Vagina (tissue), 2 donors: ENCODE data around the gene B4GALT5. TPM values are rescaled to one million over a fixed set of nuclear protein-coding genes. Genes with fewer than 3 reads are reported as not detected.

Experiments
- DNase-seq, 2 donors: peaks; one replicate each; pipeline ENCODE4 v3.0.0-alpha.2; 2017; ENCODE audit errors: extremely low spot score in 2 of 2
- H3K27ac ChIP-seq: fragments of 200-600 bp; sonication (generic); one replicate; pipeline ENCODE4 v1.5.1; 2019
- H3K27me3 ChIP-seq: fragments of 200-600 bp; sonication (generic); one replicate; pipeline ENCODE4 v1.5.1; 2019
- H3K36me3 ChIP-seq, 2 donors: fragments of 200-600 bp; sonication (generic); one replicate each; pipeline ENCODE4 v1.5.1; 2017 to 2019
- H3K4me1 ChIP-seq: fragments of 200-600 bp; sonication (generic); one replicate; pipeline ENCODE4 v1.5.1; 2019
- H3K4me3 ChIP-seq, 2 donors: fragments of 200-600 bp; sonication (generic); 1 replicate in 1 of 2; 2 replicates in 1 of 2; pipeline ENCODE4 v1.5.1; 2016 to 2019
- H3K9me3 ChIP-seq: fragments of 200-600 bp; sonication (generic); one replicate; pipeline ENCODE4 v1.5.1; 2019
- POLR2A ChIP-seq, 2 donors: fragments of 450-650 bp; IDR thresholded peaks; one replicate each; pipeline ENCODE4 v1.6.1; 2017; ENCODE audit warnings: antibody characterized with exemption in 2 of 2, mild to moderate bottlenecking in 2 of 2, moderate library complexity in 2 of 2
- POLR2AphosphoS5 ChIP-seq, 2 donors: sonication (generic); formaldehyde crosslinking; IDR thresholded peaks; one replicate each; pipeline ENCODE4 v1.9.0; 2017; ENCODE audit warnings: antibody characterized with exemption in 2 of 2, mild to moderate bottlenecking in 2 of 2, low read depth in 1 of 2; ENCODE audit not compliant: insufficient read depth in 1 of 2
- intact Hi-C: fragments of 100-400 bp; cut with DNase I; formaldehyde crosslinking; loops from one replicate; pipeline ENCODE4 v1.15.1; 2023
- total RNA-seq: library from RNA; depleted of rRNA; stranded (reverse); fragments of >200 nt; gene quantifications from one replicate; pipeline ENCODE4 v1.2.3, GENCODE V29; 2016
- TF ChIP-seq, protein P1 (sequence below), 3 experiments: fragments of 450-650 bp in 2 of 3; fragments of 200-600 bp in 1 of 3; sonication (generic) in 1 of 3; IDR thresholded peaks; one replicate each; pipeline ENCODE4 v1.5.1; 2017 to 2019; ENCODE audit warnings: antibody characterized with exemption in 3 of 3, mild to moderate bottlenecking in 2 of 3, moderate library complexity in 2 of 3

The B4GALT5 gene
- total RNA-seq, 1 donor from 2014 or later = 17.9 TPM

DNA sequence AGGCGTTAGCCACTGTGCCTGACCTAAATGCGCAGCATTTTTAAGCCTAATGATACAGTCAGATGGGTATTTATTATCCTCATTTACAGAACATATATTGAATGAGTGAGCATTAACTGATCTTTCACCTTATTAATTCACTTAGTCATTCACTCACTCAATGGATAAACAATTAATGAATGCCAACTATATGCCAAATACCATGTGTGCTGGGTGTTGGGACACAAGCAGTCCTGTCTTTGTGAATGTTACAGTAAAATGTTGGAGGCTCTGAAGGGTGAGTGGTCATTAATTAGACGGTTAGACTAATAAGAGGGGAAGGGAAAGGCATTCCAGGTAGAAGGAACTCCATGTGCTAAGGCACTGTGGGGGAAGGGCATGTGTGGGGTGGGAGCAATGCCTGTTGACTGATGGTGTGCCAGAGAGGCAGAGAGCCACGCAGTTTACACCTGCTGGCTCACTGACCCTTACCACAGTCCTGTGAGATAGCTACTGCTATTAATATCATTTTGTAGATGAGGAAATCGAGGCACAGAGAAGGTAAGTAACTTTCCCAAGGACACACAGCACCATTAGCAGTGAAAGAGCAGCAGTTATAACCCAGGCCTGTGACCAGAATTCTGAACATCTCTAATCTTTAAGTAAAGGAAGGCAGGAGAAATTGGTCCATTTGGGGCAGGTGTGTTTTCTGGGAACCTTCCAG, 38.7 kb upstream of the B4GALT5 start:
- Histone ChIP-seq H3K36me3 (no peaks in the 10 kb centered on the region), H3K4me1 (peaks cover 17% of the 10 kb centered on the region), H3K27ac (no peak overlapping the region), H3K9me3 (no peaks in the 10 kb centered on the region), H3K4me3 (no peak overlapping the region), H3K27me3 (no peaks in the 10 kb centered on the region)
- TF ChIP-seq POLR2A (IDR thresholded peaks at IDR 0.05) = no peak
- TF ChIP-seq, protein P1, sequence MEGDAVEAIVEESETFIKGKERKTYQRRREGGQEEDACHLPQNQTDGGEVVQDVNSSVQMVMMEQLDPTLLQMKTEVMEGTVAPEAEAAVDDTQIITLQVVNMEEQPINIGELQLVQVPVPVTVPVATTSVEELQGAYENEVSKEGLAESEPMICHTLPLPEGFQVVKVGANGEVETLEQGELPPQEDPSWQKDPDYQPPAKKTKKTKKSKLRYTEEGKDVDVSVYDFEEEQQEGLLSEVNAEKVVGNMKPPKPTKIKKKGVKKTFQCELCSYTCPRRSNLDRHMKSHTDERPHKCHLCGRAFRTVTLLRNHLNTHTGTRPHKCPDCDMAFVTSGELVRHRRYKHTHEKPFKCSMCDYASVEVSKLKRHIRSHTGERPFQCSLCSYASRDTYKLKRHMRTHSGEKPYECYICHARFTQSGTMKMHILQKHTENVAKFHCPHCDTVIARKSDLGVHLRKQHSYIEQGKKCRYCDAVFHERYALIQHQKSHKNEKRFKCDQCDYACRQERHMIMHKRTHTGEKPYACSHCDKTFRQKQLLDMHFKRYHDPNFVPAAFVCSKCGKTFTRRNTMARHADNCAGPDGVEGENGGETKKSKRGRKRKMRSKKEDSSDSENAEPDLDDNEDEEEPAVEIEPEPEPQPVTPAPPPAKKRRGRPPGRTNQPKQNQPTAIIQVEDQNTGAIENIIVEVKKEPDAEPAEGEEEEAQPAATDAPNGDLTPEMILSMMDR (IDR thresholded peaks at IDR 0.05) = no peak
- no peak for TF ChIP-seq POLR2AphosphoS5 (IDR thresholded peaks at IDR 0.05; ENCODE audit: insufficient read depth in 1 of 2, low read depth in 1 of 2)
- intact Hi-C loops = loop anchor here (5.0 kb wide), 1 partner anchor 1785 kb away; no protein-coding TSS in a partner anchor
- no peak for DNase-seq

DNA sequence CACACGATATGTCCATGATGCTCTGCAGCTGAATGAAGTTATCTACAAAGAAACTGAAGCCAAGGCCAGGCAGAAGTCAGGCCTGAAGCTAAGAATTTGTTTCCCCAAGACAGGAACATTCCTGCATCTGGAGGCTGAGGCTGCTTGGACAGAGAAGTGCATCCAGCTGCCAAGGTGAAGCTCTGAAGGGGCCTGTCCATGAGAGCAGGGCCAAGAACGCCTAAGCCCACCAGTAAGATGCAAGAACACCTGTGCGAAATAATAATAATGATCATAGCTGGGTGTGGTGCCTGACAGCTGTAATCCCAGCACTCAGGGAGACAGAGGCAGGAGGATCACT, 37.7 kb upstream of the B4GALT5 start:
- Histone ChIP-seq H3K27me3 (no peaks in the 10 kb centered on the region), H3K27ac (no peak overlapping the region), H3K4me3 (no peak overlapping the region), H3K36me3 (no peaks in the 10 kb centered on the region), H3K4me1 (peaks cover 18% of the 10 kb centered on the region), H3K9me3 (no peaks in the 10 kb centered on the region)
- intact Hi-C loops = loop anchor here (5.0 kb wide), 1 partner anchor 1786 kb away; no protein-coding TSS in a partner anchor
- DNase-seq = no peak
- no peak for TF ChIP-seq POLR2A (IDR thresholded peaks at IDR 0.05)
- TF ChIP-seq, protein P1 (IDR thresholded peaks at IDR 0.05) = no peak
- TF ChIP-seq POLR2AphosphoS5 (IDR thresholded peaks at IDR 0.05; ENCODE audit: insufficient read depth in 1 of 2, low read depth in 1 of 2) = no peak

DNA sequence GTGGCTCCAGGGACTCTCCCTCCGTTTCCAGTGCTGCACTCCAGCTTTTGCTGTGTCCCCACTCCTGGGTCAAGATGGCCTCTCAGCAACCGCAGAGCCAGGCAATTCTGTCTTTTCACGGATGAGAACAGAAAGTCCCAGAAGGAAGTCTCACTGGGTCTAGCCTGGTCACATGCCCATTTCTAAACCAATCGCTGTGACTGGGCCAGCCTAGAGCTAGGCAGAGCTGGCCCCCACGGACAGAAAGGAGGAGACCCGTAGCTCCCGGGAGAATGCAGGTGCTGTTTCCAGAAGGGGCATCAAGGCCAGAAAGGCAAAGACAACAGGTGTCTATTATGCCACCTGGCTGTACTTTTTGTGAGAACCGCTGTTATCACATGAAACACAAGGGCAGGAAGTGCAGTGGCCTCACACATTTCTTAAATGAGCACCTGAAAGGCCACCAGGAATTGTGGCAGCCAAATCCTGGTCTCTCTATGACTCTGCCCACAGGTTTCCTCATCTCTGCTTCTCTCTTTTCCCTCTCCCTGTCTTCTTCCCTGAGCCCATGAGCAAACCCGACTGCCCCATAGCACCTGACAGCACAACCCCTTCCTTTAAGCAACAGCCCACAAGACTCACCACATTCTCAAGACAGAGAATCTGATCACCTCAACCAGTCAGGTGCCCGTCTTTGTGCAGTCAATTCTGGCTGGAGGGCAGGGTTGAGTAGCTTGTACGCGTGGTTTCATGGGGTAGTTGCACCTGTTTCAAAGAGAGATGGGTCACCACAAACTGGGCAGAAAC, 37.1 kb upstream of the B4GALT5 start:
- H3K4me3 ChIP-seq = no peak overlapping the region
- no peak overlapping the region for H3K27ac ChIP-seq

DNA sequence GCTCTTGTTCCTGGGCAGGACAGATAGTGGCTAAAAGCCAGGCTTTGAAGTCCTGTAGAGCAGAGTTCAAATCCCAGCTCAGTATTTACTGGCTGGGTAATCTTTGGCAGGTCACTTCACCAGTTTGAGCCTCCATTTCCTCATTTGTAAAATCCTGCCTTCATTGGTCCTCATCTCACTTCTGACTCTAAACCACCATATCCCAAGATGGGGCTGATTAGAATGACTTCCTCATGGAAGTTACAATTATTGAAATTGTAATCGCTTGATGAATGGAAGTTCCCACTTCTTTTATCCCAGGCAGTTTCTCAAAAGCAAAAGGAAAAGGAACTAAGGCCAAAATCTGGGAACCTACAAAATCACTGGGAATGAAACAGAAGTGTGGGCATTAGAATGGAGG, 35.9 kb upstream of the B4GALT5 start:
- Histone ChIP-seq H3K4me1 (peaks cover 18% of the 10 kb centered on the region), H3K9me3 (no peaks in the 10 kb centered on the region), H3K4me3 (no peak overlapping the region), H3K27ac (peak overlapping the region; percentile 27), H3K27me3 (no peaks in the 10 kb centered on the region), H3K36me3 (no peaks in the 10 kb centered on the region)
- intact Hi-C loops = loop anchor here (5.0 kb wide), 1 partner anchor 1788 kb away; no protein-coding TSS in a partner anchor
- TF ChIP-seq POLR2AphosphoS5 (IDR thresholded peaks at IDR 0.05; ENCODE audit: insufficient read depth in 1 of 2, low read depth in 1 of 2) = no peak
- TF ChIP-seq, protein P1 (IDR thresholded peaks at IDR 0.05) = no peak
- TF ChIP-seq POLR2A (IDR thresholded peaks at IDR 0.05) = no peak
- no peak for DNase-seq

More for the DNA sequence above, 37.1 kb upstream of the B4GALT5 start:
- H3K27me3 ChIP-seq = no peaks in the 10 kb centered on the region
- no peaks in the 10 kb centered on the region for H3K9me3 ChIP-seq
- H3K4me1 ChIP-seq = peaks cover 18% of the 10 kb centered on the region
- intact Hi-C loops = loop anchor here (5.0 kb wide), 1 partner anchor 1786 kb away; no protein-coding TSS in a partner anchor
- H3K36me3 ChIP-seq = no peaks in the 10 kb centered on the region
- peak in 1 of 2 donors; percentile 34 for TF ChIP-seq POLR2AphosphoS5 (IDR thresholded peaks at IDR 0.05; ENCODE audit: insufficient read depth in 1 of 2, low read depth in 1 of 2)
- no peak for TF ChIP-seq POLR2A (IDR thresholded peaks at IDR 0.05)
- DNase-seq = no peak

DNA sequence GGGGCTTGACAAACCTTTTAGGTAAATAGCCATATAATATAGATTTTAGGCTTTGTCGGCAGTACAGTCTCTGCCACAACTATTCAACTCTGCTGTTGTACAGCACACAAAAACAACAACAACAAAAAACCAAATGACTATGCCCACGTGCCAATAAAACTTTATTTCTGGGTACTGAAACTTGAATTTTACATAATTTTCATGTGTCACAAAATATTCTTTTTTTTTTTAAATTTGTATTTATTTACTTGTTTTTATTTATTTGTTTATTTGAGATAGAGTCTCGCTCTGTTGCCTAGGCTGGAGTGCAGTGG, 34.8 kb upstream of the B4GALT5 start:
- Histone ChIP-seq H3K9me3 (no peaks in the 10 kb centered on the region), H3K36me3 (no peaks in the 10 kb centered on the region), H3K27ac (peak overlapping the region; percentile 56), H3K4me1 (peaks cover 18% of the 10 kb centered on the region), H3K4me3 (no peak overlapping the region), H3K27me3 (no peaks in the 10 kb centered on the region)
- no peak for TF ChIP-seq POLR2A (IDR thresholded peaks at IDR 0.05)
- TF ChIP-seq, protein P1 (IDR thresholded peaks at IDR 0.05) = no peak
- TF ChIP-seq POLR2AphosphoS5 (IDR thresholded peaks at IDR 0.05; ENCODE audit: insufficient read depth in 1 of 2, low read depth in 1 of 2) = no peak
- DNase-seq = no peak
- intact Hi-C loops = no loop called here
